GM20000 (cell line): ENCODE data around the gene SLC4A4.

ENCODE experiments used
- DNase-seq: peaks from one replicate; pipeline ENCODE4 v3.0.0; 2012; ENCODE audit warnings: low spot score
- CTCF ChIP-seq: IDR thresholded peaks from 2 replicates; pipeline ENCODE4 v1.5.1; 2012; ENCODE audit warnings: mild to moderate bottlenecking, control low read depth; ENCODE audit errors: extremely low read depth, missing control alignments

Gene SLC4A4

DNA sequence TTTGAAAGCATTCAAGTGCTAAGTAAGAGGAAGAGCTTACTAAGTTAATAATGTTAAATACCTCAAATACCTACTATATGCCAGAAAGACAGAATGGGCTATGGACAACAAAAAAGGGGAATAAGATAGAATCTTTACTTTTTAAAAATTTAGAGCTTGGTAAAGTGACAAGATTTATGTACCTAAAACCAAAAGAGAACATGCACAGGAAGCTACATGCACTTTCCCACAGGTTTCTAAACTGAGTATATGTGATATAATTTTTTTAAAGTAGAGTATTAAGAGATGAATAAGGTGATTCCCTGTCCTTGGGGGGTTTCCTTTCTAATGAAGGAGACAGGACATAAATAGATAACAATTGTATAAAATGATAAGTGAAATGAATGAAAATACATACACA lies 30.7 kb downstream of the SLC4A4 start:
- TF ChIP-seq CTCF = no peak
- DNase-seq = no peak

GRCh38 chr4:71375494-71375893 lies 36.7 kb downstream of the SLC4A4 start:
- DNase-seq = no peak
- no peak for TF ChIP-seq CTCF

- DNase-seq = no peak
- TF ChIP-seq CTCF = no peak
Observed at GRCh38 chr4:71377561-71377960, 38.7 kb downstream of the SLC4A4 start.

GRCh38 chr4:71379126-71379525 lies 40.3 kb downstream of the SLC4A4 start:
- no peak for TF ChIP-seq CTCF
- no peak for DNase-seq

- no peak for TF ChIP-seq CTCF
- no peak for DNase-seq
Observed at GRCh38 chr4:71380788-71381187, 42.0 kb downstream of the SLC4A4 start.

DNA sequence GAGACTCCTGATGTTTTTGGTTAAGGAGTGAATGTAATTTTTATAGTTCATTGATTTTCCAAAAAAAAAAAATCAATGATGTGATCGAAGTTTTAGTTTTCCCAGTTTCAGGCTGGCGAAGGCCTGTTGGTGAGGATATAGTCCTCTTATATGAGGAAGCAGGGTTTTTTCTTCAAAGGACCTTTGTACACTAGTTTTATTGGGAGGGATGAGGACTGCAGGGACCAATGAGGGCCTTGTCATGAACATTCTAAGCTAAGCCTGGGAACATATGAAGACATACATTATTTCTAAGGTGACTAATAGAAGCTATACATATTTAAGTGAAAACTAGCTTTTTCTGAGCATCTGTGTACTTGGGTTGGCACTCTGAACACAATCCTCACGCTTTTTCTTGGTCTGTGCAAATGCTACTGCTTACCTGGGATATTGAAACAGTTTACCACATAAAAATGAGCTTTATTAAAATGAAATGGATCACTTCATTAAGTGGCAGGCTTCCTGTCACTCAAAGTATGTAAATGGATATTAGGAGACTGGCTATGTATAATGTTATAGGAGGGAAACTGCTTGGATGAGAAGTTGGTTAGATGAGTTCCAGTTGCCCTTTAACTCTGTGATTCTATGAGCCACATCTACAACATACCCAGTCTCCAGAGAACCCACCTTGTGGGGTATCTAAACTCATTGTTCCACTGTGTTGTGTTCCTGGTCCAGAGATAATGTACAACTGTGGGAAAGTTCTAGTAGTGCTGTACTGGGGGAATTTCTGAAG lies 43.5 kb downstream of the SLC4A4 start:
- no peak for TF ChIP-seq CTCF
- no peak for DNase-seq

- no peak for TF ChIP-seq CTCF
- no peak for DNase-seq
Observed at GRCh38 chr4:71382900-71383560, 44.2 kb downstream of the SLC4A4 start.
